ENCODE measurements around the gene C4B. TPM values are rescaled to one million over a fixed set of nuclear protein-coding genes. Genes with fewer than 3 reads are reported as not detected.

The C4B gene
- total and polyA plus RNA-seq, 7 experiments from 2014 or later: 0.59 to 8.5 (median 7.6) TPM; not detected in 1

DNA sequence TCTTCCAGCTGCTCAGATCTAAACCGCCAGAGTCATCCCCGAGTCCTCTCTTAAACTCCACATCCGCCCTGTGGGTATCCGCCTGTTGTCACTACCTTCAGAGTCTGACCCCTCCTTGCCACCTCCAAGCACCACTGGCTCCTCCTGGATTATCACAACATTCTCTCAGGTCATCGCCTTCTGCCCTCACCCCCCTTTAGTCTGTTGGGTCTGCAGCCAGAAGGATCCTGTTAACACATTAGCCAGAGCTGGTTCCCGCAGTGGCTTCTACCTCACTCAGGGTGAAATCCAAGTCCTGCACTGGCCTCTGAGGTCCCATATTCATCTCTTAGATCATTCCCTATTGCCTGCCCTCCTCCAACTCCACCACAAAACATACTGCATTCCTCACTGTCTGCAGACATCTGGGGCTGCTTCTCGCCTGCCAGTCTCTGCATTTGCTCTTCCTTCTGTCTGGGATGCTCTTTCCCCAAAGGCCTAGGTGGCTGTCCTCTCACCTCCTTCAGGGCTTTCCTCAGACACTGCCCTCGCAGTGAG lies 60.5 kb downstream of the C4B start:
- H3K27me3 ChIP-seq (ENCODE audit: control insufficient read depth in 2 of 2, insufficient read depth in 2 of 2, low read length in 2 of 2): no peaks in the 10 kb centered on the region
- H3K4me1 ChIP-seq (ENCODE audit: control insufficient read depth in 2 of 2, insufficient read depth in 2 of 2, low read length in 2 of 2): no peaks in the 10 kb centered on the region
- no peak overlapping the region for H3K4me3 ChIP-seq (ENCODE audit: low read length)
- CTCF ChIA-PET: no interaction called here
- Mint-ChIP-seq H3K36me3 (peaks cover 0 to 11% (median 8%) of the 10 kb centered on the region in 5 donors), H3K27ac (no peak overlapping the region), H3K4me1 (peaks cover 0 to 2% (median 0%) of the 10 kb centered on the region in 7 donors), H3K9me3 (no peaks in the 10 kb centered on the region), H3K4me3 (no peak overlapping the region), H3K27me3 (peaks cover 0 to 11% (median 0%) of the 10 kb centered on the region in 5 donors)
- H3K36me3 ChIP-seq (ENCODE audit: control insufficient read depth in 2 of 3, insufficient read depth in 3 of 3, low read length in 3 of 3): no peaks in the 10 kb centered on the region
- no peaks in the 10 kb centered on the region for H3K9me3 ChIP-seq (ENCODE audit: control insufficient read depth in 2 of 3, low read length in 3 of 3)
- ATAC-seq (no peak), DNase-seq (no peak)
- intact Hi-C loops (cut with micrococcal nuclease): no loop called here
- POLR2A ChIA-PET: no interaction called here
- H3K27ac ChIP-seq (ENCODE audit: low read depth, low read length): no peak overlapping the region

DNA sequence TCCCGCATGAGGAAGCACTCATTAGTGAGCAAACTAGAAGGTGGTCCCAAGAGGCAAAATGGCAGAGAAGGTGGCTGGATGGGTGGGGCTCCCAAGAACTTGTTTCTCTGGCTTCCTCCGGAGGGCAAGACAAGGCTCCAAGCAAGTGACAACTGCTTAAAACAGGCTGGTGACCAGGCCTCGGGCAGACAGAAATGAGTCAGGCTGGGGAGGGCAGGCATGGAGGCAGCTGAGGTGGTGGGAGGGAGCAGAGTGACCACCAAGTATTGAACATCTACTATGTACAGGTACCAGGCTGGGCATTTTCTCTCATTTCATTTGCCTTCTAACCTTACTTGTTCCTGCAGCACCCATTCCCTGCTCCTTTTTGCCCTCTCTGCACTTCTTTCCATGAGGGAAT lies 61.2 kb downstream of the C4B start:
- intact Hi-C loops (cut with micrococcal nuclease): no loop called here
- Histone ChIP-seq H3K27ac (ENCODE audit: low read depth, low read length) (no peak overlapping the region), H3K27me3 (ENCODE audit: control insufficient read depth in 2 of 2, insufficient read depth in 2 of 2, low read length in 2 of 2) (no peaks in the 10 kb centered on the region), H3K4me3 (ENCODE audit: low read length) (no peak overlapping the region), H3K4me1 (ENCODE audit: control insufficient read depth in 2 of 2, insufficient read depth in 2 of 2, low read length in 2 of 2) (no peaks in the 10 kb centered on the region), H3K9me3 (ENCODE audit: control insufficient read depth in 2 of 3, low read length in 3 of 3) (no peaks in the 10 kb centered on the region), H3K36me3 (ENCODE audit: control insufficient read depth in 2 of 3, insufficient read depth in 3 of 3, low read length in 3 of 3) (no peaks in the 10 kb centered on the region)
- Mint-ChIP-seq H3K9me3 (no peaks in the 10 kb centered on the region), H3K4me3 (no peak overlapping the region), H3K36me3 (peaks cover 0 to 11% (median 8%) of the 10 kb centered on the region in 5 donors), H3K27me3 (peaks cover 0 to 10% (median 0%) of the 10 kb centered on the region in 5 donors), H3K27ac (no peak overlapping the region), H3K4me1 (peaks cover 0 to 4% (median 0%) of the 10 kb centered on the region in 7 donors)
- POLR2A ChIA-PET: no interaction called here
- ATAC-seq (no peak), DNase-seq (no peak)
- CTCF ChIA-PET: no interaction called here

DNA sequence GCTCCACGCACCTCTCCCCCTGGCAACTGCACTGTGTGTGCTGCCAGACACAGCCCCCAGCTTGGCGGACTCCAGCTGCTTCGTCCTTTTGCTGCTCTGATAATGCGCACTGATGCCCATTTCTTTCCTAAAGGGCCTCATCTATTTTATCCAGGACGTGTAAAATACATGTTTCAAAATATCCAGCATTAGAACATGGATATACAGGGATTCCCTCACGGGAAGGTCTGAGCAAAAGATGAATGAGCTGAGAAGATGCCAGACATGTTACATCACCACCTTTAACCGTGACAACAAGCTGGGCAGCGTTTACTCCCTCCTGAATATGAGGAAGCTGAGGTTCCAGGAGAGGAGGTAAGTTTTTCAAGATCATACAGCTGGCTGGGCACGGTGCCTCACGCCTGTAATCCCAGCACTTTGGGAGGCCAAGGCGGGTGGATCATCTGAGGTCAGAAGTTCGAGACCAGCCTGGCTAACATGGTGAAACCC lies 61.8 kb downstream of the C4B start:
- Mint-ChIP-seq H3K9me3 (no peaks in the 10 kb centered on the region), H3K4me1 (peaks cover 0 to 6% (median 0%) of the 10 kb centered on the region in 7 donors), H3K27ac (no peak overlapping the region), H3K27me3 (peaks cover 0 to 14% (median 0%) of the 10 kb centered on the region in 5 donors), H3K4me3 (no peak overlapping the region), H3K36me3 (peaks cover 0 to 11% (median 8%) of the 10 kb centered on the region in 5 donors)
- H3K4me1 ChIP-seq (ENCODE audit: control insufficient read depth in 2 of 2, insufficient read depth in 2 of 2, low read length in 2 of 2): no peaks in the 10 kb centered on the region
- no peak overlapping the region for H3K27ac ChIP-seq (ENCODE audit: low read depth, low read length)
- POLR2A ChIA-PET: no interaction called here
- no peaks in the 10 kb centered on the region for H3K27me3 ChIP-seq (ENCODE audit: control insufficient read depth in 2 of 2, insufficient read depth in 2 of 2, low read length in 2 of 2)
- ATAC-seq: no peak
- no peaks in the 10 kb centered on the region for H3K36me3 ChIP-seq (ENCODE audit: control insufficient read depth in 2 of 3, insufficient read depth in 3 of 3, low read length in 3 of 3)
- no peak for DNase-seq
- CTCF ChIA-PET: no interaction called here
- no peak overlapping the region for H3K4me3 ChIP-seq (ENCODE audit: low read length)
- intact Hi-C loops (cut with micrococcal nuclease): no loop called here
- H3K9me3 ChIP-seq (ENCODE audit: control insufficient read depth in 2 of 3, low read length in 3 of 3): no peaks in the 10 kb centered on the region

DNA sequence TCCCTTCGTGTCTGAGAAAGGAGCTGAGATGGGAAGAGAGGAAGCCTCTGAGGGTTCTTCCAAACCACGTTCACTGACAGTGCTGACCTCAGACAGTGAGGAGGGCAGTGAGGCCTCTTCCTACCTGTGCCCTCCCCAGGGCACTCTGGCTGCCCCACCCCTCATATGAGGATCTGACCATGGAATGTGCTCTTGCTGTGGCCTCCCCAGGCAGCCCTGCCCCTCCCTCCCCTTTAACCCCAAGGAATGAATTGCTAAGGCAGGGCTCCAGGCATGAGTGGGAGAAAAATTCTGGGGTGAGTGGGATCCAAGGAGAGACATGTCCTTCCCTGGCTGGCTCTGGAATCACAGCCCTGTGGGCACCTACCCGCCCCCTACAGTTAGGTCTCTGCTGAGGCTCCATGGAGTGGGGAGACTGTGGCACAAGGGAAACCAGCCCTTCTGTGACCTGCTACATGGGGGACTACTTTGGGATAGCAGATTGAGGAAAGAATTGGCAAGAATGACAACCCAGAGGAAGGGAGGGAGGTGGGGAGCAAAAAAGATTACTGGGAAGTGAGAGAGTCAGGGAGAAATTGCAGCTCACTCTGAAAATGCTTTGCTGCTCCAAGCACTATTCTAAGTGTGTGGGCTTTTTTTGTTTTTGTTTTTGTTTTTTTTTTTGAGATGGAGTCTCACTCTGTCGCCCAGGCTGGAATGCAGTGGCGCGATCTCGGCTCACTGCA lies 65.1 kb downstream of the C4B start:
- H3K9me3 Mint-ChIP-seq: no peaks in the 10 kb centered on the region
- CTCF ChIA-PET: no interaction called here

DNA sequence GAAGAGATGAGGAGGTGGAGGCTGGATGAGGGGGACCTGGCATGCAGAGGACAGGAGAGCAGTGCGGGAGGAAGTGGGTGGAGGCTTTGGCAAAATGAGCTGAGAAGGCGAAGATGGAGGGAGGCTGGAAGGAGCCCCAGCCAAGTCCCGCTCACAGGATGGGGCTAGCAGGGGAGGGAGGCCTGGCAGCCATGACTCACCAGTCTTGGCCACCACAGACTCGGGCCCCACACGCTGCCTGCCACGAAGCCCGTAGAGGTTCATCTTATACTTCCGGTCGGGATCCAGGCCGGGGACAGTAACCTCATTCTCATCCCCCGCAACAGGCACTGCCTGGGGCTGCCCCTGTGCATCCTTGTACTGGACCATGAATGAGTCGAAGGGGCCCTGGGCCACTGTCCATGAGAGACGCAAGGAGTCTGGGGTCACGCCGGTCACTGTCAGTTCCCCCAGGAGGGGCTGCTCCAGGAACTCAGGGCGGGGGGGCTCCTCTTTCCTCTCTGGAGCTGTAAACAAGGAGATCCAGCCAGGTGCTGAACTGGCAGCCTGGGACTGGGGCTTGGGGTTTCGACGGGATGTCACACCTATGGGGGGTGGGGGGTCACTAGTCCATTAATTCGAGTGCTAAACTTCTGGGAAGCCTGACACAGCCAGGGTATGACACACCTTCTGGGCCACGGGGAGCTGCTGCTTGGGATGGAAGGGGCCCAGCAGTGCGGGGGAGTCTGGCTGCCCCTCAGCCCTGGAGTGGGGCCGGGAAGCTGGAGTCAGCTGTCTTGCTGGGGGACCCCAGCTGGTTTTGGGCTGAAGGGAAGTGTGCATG lies 66.8 kb downstream of the C4B start:
- Histone ChIP-seq H3K27ac (ENCODE audit: low read depth, low read length) (no peak overlapping the region), H3K9me3 (ENCODE audit: control insufficient read depth in 2 of 3, low read length in 3 of 3) (no peaks in the 10 kb centered on the region), H3K27me3 (ENCODE audit: control insufficient read depth in 2 of 2, insufficient read depth in 2 of 2, low read length in 2 of 2) (peaks cover 0 to 2% of the 10 kb centered on the region in 2 donors), H3K4me3 (ENCODE audit: low read length) (no peak overlapping the region), H3K4me1 (ENCODE audit: control insufficient read depth in 2 of 2, insufficient read depth in 2 of 2, low read length in 2 of 2) (no peaks in the 10 kb centered on the region), H3K36me3 (ENCODE audit: control insufficient read depth in 2 of 3, insufficient read depth in 3 of 3, low read length in 3 of 3) (no peaks in the 10 kb centered on the region)
- H3K9me3 Mint-ChIP-seq: no peaks in the 10 kb centered on the region
- no peak overlapping the region for H3K4me3 Mint-ChIP-seq
- ChIA-PET POLR2A (no interaction called here), CTCF (no interaction called here)
- ATAC-seq: no peak
- intact Hi-C loops (cut with micrococcal nuclease): no loop called here
- peaks cover 0 to 6% (median 0%) of the 10 kb centered on the region in 5 donors for H3K36me3 Mint-ChIP-seq
- no peak for DNase-seq
- peaks cover 0 to 6% (median 0%) of the 10 kb centered on the region in 7 donors for H3K4me1 Mint-ChIP-seq
- H3K27ac Mint-ChIP-seq: no peak overlapping the region
- H3K27me3 Mint-ChIP-seq: peaks cover 11 to 25% (median 11%) of the 10 kb centered on the region in 5 donors

More for the DNA sequence above, 65.1 kb downstream of the C4B start:
- peaks cover 0 to 14% (median 7%) of the 10 kb centered on the region in 5 donors for H3K36me3 Mint-ChIP-seq
- peak overlapping the region in 1 of 9 donors; percentile 16 for H3K27ac Mint-ChIP-seq
- Histone ChIP-seq H3K4me1 (ENCODE audit: control insufficient read depth in 2 of 2, insufficient read depth in 2 of 2, low read length in 2 of 2) (no peaks in the 10 kb centered on the region), H3K27ac (ENCODE audit: low read depth, low read length) (no peak overlapping the region), H3K27me3 (ENCODE audit: control insufficient read depth in 2 of 2, insufficient read depth in 2 of 2, low read length in 2 of 2) (no peaks in the 10 kb centered on the region), H3K9me3 (ENCODE audit: control insufficient read depth in 2 of 3, low read length in 3 of 3) (no peaks in the 10 kb centered on the region), H3K36me3 (ENCODE audit: control insufficient read depth in 2 of 3, insufficient read depth in 3 of 3, low read length in 3 of 3) (no peaks in the 10 kb centered on the region), H3K4me3 (ENCODE audit: low read length) (no peak overlapping the region)
- peaks cover 0 to 6% (median 0%) of the 10 kb centered on the region in 7 donors for H3K4me1 Mint-ChIP-seq
- DNase-seq (no peak), ATAC-seq (no peak)
- peaks cover 0 to 16% (median 0%) of the 10 kb centered on the region in 5 donors for H3K27me3 Mint-ChIP-seq
- POLR2A ChIA-PET: no interaction called here
- H3K4me3 Mint-ChIP-seq: no peak overlapping the region
- intact Hi-C loops (cut with micrococcal nuclease): no loop called here

DNA sequence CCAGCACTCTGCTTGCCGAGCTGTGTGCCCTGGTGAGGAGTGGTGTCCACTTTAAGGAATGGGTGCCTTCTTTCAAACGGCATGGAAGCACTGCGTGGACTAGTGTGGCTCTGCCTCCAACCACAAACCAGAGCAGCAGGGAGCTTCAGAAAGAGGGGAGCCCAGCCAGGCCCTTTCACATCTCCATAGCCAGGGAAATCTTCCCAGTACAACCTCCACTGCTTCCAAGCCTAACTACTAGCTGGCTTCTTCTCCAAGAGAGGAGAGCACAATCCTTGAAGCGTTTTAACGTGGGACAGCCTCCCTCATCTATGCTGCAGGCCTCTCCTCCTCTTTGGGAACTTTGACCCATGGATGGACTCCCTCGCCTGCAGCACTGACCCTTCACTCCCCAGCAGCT lies 67.9 kb downstream of the C4B start:
- Histone ChIP-seq H3K9me3 (ENCODE audit: control insufficient read depth in 2 of 3, low read length in 3 of 3) (no peaks in the 10 kb centered on the region), H3K4me3 (ENCODE audit: low read length) (no peak overlapping the region), H3K27me3 (ENCODE audit: control insufficient read depth in 2 of 2, insufficient read depth in 2 of 2, low read length in 2 of 2) (peaks cover 0 to 5% of the 10 kb centered on the region in 2 donors), H3K36me3 (ENCODE audit: control insufficient read depth in 2 of 3, insufficient read depth in 3 of 3, low read length in 3 of 3) (no peaks in the 10 kb centered on the region), H3K4me1 (ENCODE audit: control insufficient read depth in 2 of 2, insufficient read depth in 2 of 2, low read length in 2 of 2) (no peaks in the 10 kb centered on the region), H3K27ac (ENCODE audit: low read depth, low read length) (no peak overlapping the region)
- Mint-ChIP-seq H3K27me3 (peaks cover 17 to 32% (median 18%) of the 10 kb centered on the region in 5 donors), H3K36me3 (peaks cover 0 to 6% (median 0%) of the 10 kb centered on the region in 5 donors), H3K27ac (no peak overlapping the region), H3K9me3 (no peaks in the 10 kb centered on the region), H3K4me3 (no peak overlapping the region), H3K4me1 (peaks cover 0 to 7% (median 0%) of the 10 kb centered on the region in 7 donors)
- ChIA-PET CTCF (no interaction called here), POLR2A (interaction anchor here (0.6 kb wide), 1 partner anchor 1823 kb away, joined by 3 read pairs; no protein-coding TSS in a partner anchor)
- DNase-seq (no peak), ATAC-seq (no peak)
- intact Hi-C loops (cut with micrococcal nuclease): no loop called here
